Naive thymus-derived CD4-positive, alpha-beta T cell (primary cell): ENCODE measurements around the gene CA4. TPM values are rescaled to one million over a fixed set of nuclear protein-coding genes. Genes with fewer than 3 reads are reported as not detected.

Experiments
- ATAC-seq: fragments of 150-1000 bp; cut with Tn5 transposase; 2 replicates; pipeline ENCODE4 v1.10.0; 2021; ENCODE audit warnings: mild to moderate bottlenecking, moderate library complexity
- CTCF ChIA-PET: fragments of 350-600 bp; sonication (Branson Sonifier 250); formaldehyde crosslinking; loops from one replicate; lab custom pipeline; 2021; ENCODE audit warnings: antibody characterized with exemption; lab: Charles Lee
- POLR2A ChIA-PET: fragments of 350-600 bp; sonication (Branson Sonifier 250); formaldehyde crosslinking; loops from one replicate; lab custom pipeline; 2021; ENCODE audit warnings: antibody characterized with exemption, inconsistent platforms; lab: Charles Lee
- DNase-seq, 9 donors: peaks; one replicate each; pipeline versions ENCODE4 v3.0.0 to v3.0.0-alpha.2; 2020 to 2022; ENCODE audit warnings: mixed read lengths in 1 of 9
- H3K27ac ChIP-seq: one replicate; pipeline ENCODE4 v1.7.0; 2013; ENCODE audit warnings: mild to moderate bottlenecking, low read depth, low read length, moderate library complexity
- H3K27me3 ChIP-seq, 2 donors: one replicate each; pipeline ENCODE4 v1.7.0; 2013; ENCODE audit warnings: low read length in 2 of 2, mild to moderate bottlenecking in 2 of 2, moderate library complexity in 2 of 2; ENCODE audit not compliant: control insufficient read depth in 2 of 2, insufficient read depth in 2 of 2
- H3K36me3 ChIP-seq, 3 experiments: 1 replicate in 2 of 3; 2 replicates in 1 of 3; pipeline ENCODE4 v1.7.0; 2013; ENCODE audit warnings: low read length in 3 of 3, mild to moderate bottlenecking in 3 of 3, moderate library complexity in 1 of 3; ENCODE audit not compliant: insufficient read depth in 3 of 3, control insufficient read depth in 2 of 3
- H3K4me1 ChIP-seq, 2 donors: one replicate each; pipeline ENCODE4 v1.7.0; 2013; ENCODE audit warnings: low read length in 2 of 2, mild to moderate bottlenecking in 2 of 2, moderate library complexity in 1 of 2; ENCODE audit not compliant: control insufficient read depth in 2 of 2, insufficient read depth in 2 of 2
- H3K4me3 ChIP-seq: 2 replicates; pipeline ENCODE4 v1.7.0; 2013; ENCODE audit warnings: mild to moderate bottlenecking, low read length
- H3K9me3 ChIP-seq, 3 experiments: 1 replicate in 2 of 3; 2 replicates in 1 of 3; pipeline ENCODE4 v1.7.0; 2013; ENCODE audit warnings: low read length in 3 of 3; ENCODE audit not compliant: control insufficient read depth in 2 of 3
- H3K27ac Mint-ChIP-seq, 9 donors: one replicate each; pipeline ENCODE4 v1.8.0; 2020 to 2022; ENCODE audit warnings: mixed read lengths in 9 of 9, mild to moderate bottlenecking in 8 of 9, moderate library complexity in 5 of 9, inconsistent platforms in 2 of 9
- H3K27me3 Mint-ChIP-seq, 5 donors: one replicate each; pipeline ENCODE4 v1.8.0; 2021 to 2022; ENCODE audit warnings: mixed read lengths in 5 of 5, mild to moderate bottlenecking in 1 of 5
- H3K36me3 Mint-ChIP-seq, 5 donors: one replicate each; pipeline ENCODE4 v1.8.0; 2020 to 2022; ENCODE audit warnings: mixed read lengths in 5 of 5, mild to moderate bottlenecking in 3 of 5, inconsistent platforms in 1 of 5
- H3K4me1 Mint-ChIP-seq, 7 donors: one replicate each; pipeline ENCODE4 v1.8.0; 2020 to 2022; ENCODE audit warnings: mixed read lengths in 7 of 7, mild to moderate bottlenecking in 3 of 7, inconsistent platforms in 1 of 7
- H3K4me3 Mint-ChIP-seq, 10 donors: one replicate each; pipeline ENCODE4 v1.8.0; 2020 to 2022; ENCODE audit warnings: mild to moderate bottlenecking in 10 of 10, mixed read lengths in 10 of 10, moderate library complexity in 6 of 10, inconsistent platforms in 2 of 10
- H3K9me3 Mint-ChIP-seq, 11 donors: one replicate each; pipeline ENCODE4 v1.8.0; 2020 to 2022; ENCODE audit warnings: mixed read lengths in 11 of 11, mild to moderate bottlenecking in 4 of 11, inconsistent platforms in 1 of 11, moderate library complexity in 1 of 11
- intact Hi-C, 2 donors: fragments of 100-400 bp; cut with micrococcal nuclease; formaldehyde crosslinking; loops; one replicate each; pipeline ENCODE4 v1.15.1; 2023
- polyA plus RNA-seq, 2 donors: library from polyadenylated mRNA; unstranded; fragments of 300-500 nt; fragmentation: Illumina TruSeq; gene quantifications; one replicate each; pipeline ENCODE4 v1.2.3, GENCODE V29; 2021
- total RNA-seq, 6 experiments: library from RNA in 5 of 6; stranded (reverse) in 5 of 6; gene quantifications; 1 replicate in 5 of 6; 2 replicates in 1 of 6; pipeline ENCODE4 v1.2.3 and lab custom pipeline; 2021 to 2026

Gene CA4
- total and polyA plus RNA-seq, 7 experiments from 2014 or later: not detected

GRCh38 chr17:60137731-60138130 lies 12.0 kb upstream of the CA4 start:
- intact Hi-C loops: loop anchor here in 1 of 2 donors (10.0 kb wide), 2 partner anchors 387 to 467 kb away; partner anchors contain the start of genes APPBP2 and PPM1D
- Mint-ChIP-seq H3K4me1 (peaks cover 18 to 48% (median 38%) of the 10 kb centered on the region in 7 donors), H3K27me3 (peaks cover 34 to 66% (median 52%) of the 10 kb centered on the region in 5 donors), H3K4me3 (no peak overlapping the region), H3K9me3 (peaks cover 0 to 2% (median 0%) of the 10 kb centered on the region in 11 donors), H3K27ac (no peak overlapping the region), H3K36me3 (peaks cover 0 to 4% (median under 1%) of the 10 kb centered on the region in 5 donors)
- DNase-seq (no peak), ATAC-seq (no peak)
- no peak overlapping the region for H3K4me3 ChIP-seq
- ChIA-PET POLR2A (no interaction called here), CTCF (interaction anchor here (1.9 kb wide), 1 partner anchor 11 kb away, joined by 4 read pairs; no protein-coding TSS in a partner anchor)
- no peak overlapping the region for H3K27ac ChIP-seq
- H3K27me3 ChIP-seq: peaks cover 3 to 23% of the 10 kb centered on the region in 2 donors
- no peaks in the 10 kb centered on the region for H3K36me3 ChIP-seq
- peaks cover 3 to 12% of the 10 kb centered on the region in 2 donors for H3K4me1 ChIP-seq
- no peaks in the 10 kb centered on the region for H3K9me3 ChIP-seq

GRCh38 chr17:60138769-60139437 lies 10.9 kb upstream of the CA4 start:
- DNase-seq: no peak
- Histone ChIP-seq H3K4me3 (no peak overlapping the region), H3K36me3 (no peaks in the 10 kb centered on the region), H3K4me1 (peaks cover 3 to 12% of the 10 kb centered on the region in 2 donors), H3K27me3 (peaks cover 8 to 23% of the 10 kb centered on the region in 2 donors), H3K9me3 (no peaks in the 10 kb centered on the region), H3K27ac (no peak overlapping the region)
- H3K4me1 Mint-ChIP-seq: peaks cover 16 to 52% (median 43%) of the 10 kb centered on the region in 7 donors
- H3K36me3 Mint-ChIP-seq: peaks cover 0 to 4% (median 0%) of the 10 kb centered on the region in 5 donors
- ATAC-seq: no peak
- H3K27me3 Mint-ChIP-seq: peaks cover 44 to 77% (median 55%) of the 10 kb centered on the region in 5 donors
- peak overlapping the region in 1 of 10 donors; percentile 34 for H3K4me3 Mint-ChIP-seq
- POLR2A ChIA-PET: no interaction called here
- peaks cover 0 to 2% (median 0%) of the 10 kb centered on the region in 11 donors for H3K9me3 Mint-ChIP-seq
- no peak overlapping the region for H3K27ac Mint-ChIP-seq
- CTCF ChIA-PET: no interaction called here
- intact Hi-C loops: loop anchor here in 1 of 2 donors (10.0 kb wide), 2 partner anchors 386 to 466 kb away; partner anchors contain the start of genes APPBP2 and PPM1D

GRCh38 chr17:60139438-60140285 lies 10.1 kb upstream of the CA4 start:
- ChIA-PET CTCF (interaction anchor here (1.7 kb wide), 1 partner anchor 296 kb away, joined by 4 read pairs; no protein-coding TSS in a partner anchor), POLR2A (no interaction called here)
- Mint-ChIP-seq H3K36me3 (peaks cover 0 to 4% (median 0%) of the 10 kb centered on the region in 5 donors), H3K9me3 (peaks cover 0 to 4% (median 0%) of the 10 kb centered on the region in 11 donors), H3K4me3 (peak overlapping the region in 6 of 10 donors; percentile 16 to 63 (median 42)), H3K27me3 (peaks cover 52 to 85% (median 63%) of the 10 kb centered on the region in 5 donors), H3K27ac (peak overlapping the region in 1 of 9 donors; percentile 9), H3K4me1 (peaks cover 8 to 50% (median 37%) of the 10 kb centered on the region in 7 donors)
- H3K4me3 ChIP-seq: no peak overlapping the region
- peaks cover 8 to 23% of the 10 kb centered on the region in 2 donors for H3K27me3 ChIP-seq
- no peaks in the 10 kb centered on the region for H3K36me3 ChIP-seq
- intact Hi-C loops: loop anchor here in 1 of 2 donors (10.0 kb wide), 2 partner anchors 385 to 465 kb away; partner anchors contain the start of genes APPBP2 and PPM1D
- ATAC-seq (peak; percentile 75), DNase-seq (peak; percentile 49 to 82 (median 72))
- no peaks in the 10 kb centered on the region for H3K9me3 ChIP-seq
- H3K4me1 ChIP-seq: peaks cover under 1 to 8% of the 10 kb centered on the region in 2 donors
- no peak overlapping the region for H3K27ac ChIP-seq

GRCh38 chr17:60141111-60142018 lies 8.4 kb upstream of the CA4 start:
- DNase-seq (no peak), ATAC-seq (no peak)
- Histone ChIP-seq H3K36me3 (no peaks in the 10 kb centered on the region), H3K4me1 (peaks cover 0 to 5% of the 10 kb centered on the region in 2 donors), H3K4me3 (no peak overlapping the region), H3K27ac (no peak overlapping the region), H3K9me3 (no peaks in the 10 kb centered on the region), H3K27me3 (peaks cover 8 to 23% of the 10 kb centered on the region in 2 donors)
- Mint-ChIP-seq H3K36me3 (peaks cover 0 to 4% (median 0%) of the 10 kb centered on the region in 5 donors), H3K27ac (no peak overlapping the region), H3K9me3 (peaks cover 0 to 5% (median 0%) of the 10 kb centered on the region in 11 donors), H3K27me3 (peaks cover 67 to 93% (median 72%) of the 10 kb centered on the region in 5 donors), H3K4me1 (peaks cover 0 to 33% (median 23%) of the 10 kb centered on the region in 7 donors), H3K4me3 (peak overlapping the region in 1 of 10 donors; percentile 21)
- intact Hi-C loops: loop anchor here in 1 of 2 donors (2.0 kb wide), 1 partner anchor 29 kb away; no protein-coding TSS in a partner anchor
- POLR2A ChIA-PET: no interaction called here
- CTCF ChIA-PET: interaction anchor here (0.6 to 1.7 kb wide), 8 partner anchors 8 to 1206 kb away, joined by 3 to 4 read pairs (median 3); partner anchors contain the start of gene CA4

GRCh38 chr17:60142872-60143499 lies 6.8 kb upstream of the CA4 start:
- H3K4me1 Mint-ChIP-seq: peaks cover 0 to 33% (median 23%) of the 10 kb centered on the region in 7 donors
- peak; percentile 31 to 74 (median 62) for DNase-seq
- Histone ChIP-seq H3K36me3 (no peaks in the 10 kb centered on the region), H3K9me3 (no peaks in the 10 kb centered on the region), H3K4me3 (no peak overlapping the region), H3K4me1 (peaks cover 0 to 5% of the 10 kb centered on the region in 2 donors), H3K27me3 (peaks cover 8 to 23% of the 10 kb centered on the region in 2 donors), H3K27ac (no peak overlapping the region)
- ChIA-PET POLR2A (no interaction called here), CTCF (no interaction called here)
- H3K27me3 Mint-ChIP-seq: peaks cover 75 to 96% (median 80%) of the 10 kb centered on the region in 5 donors
- H3K9me3 Mint-ChIP-seq: peaks cover 0 to 6% (median 0%) of the 10 kb centered on the region in 11 donors
- no peaks in the 10 kb centered on the region for H3K36me3 Mint-ChIP-seq
- H3K27ac Mint-ChIP-seq: no peak overlapping the region
- ATAC-seq: peak; percentile 81
- intact Hi-C loops: loop anchor here (1.0 to 2.0 kb wide), 2 partner anchors 28 to 293 kb away; no protein-coding TSS in a partner anchor
- H3K4me3 Mint-ChIP-seq: peak overlapping the region in 4 of 10 donors; percentile 25 to 49 (median 34)
